Fibroblast of the conjunctiva (primary cell): Measurements from ENCODE around the gene INO80D.
"Not testable (repeated sequence)": the region's sequence is repeated elsewhere in the genome, so short reads cannot be mapped to it uniquely, and the experiment has no call there.

ENCODE experiments used
- DNase-seq: peaks from one replicate; pipeline ENCODE4 v3.0.0-alpha.2; 2010; ENCODE audit warnings: low read depth

INO80D gene, protein sequence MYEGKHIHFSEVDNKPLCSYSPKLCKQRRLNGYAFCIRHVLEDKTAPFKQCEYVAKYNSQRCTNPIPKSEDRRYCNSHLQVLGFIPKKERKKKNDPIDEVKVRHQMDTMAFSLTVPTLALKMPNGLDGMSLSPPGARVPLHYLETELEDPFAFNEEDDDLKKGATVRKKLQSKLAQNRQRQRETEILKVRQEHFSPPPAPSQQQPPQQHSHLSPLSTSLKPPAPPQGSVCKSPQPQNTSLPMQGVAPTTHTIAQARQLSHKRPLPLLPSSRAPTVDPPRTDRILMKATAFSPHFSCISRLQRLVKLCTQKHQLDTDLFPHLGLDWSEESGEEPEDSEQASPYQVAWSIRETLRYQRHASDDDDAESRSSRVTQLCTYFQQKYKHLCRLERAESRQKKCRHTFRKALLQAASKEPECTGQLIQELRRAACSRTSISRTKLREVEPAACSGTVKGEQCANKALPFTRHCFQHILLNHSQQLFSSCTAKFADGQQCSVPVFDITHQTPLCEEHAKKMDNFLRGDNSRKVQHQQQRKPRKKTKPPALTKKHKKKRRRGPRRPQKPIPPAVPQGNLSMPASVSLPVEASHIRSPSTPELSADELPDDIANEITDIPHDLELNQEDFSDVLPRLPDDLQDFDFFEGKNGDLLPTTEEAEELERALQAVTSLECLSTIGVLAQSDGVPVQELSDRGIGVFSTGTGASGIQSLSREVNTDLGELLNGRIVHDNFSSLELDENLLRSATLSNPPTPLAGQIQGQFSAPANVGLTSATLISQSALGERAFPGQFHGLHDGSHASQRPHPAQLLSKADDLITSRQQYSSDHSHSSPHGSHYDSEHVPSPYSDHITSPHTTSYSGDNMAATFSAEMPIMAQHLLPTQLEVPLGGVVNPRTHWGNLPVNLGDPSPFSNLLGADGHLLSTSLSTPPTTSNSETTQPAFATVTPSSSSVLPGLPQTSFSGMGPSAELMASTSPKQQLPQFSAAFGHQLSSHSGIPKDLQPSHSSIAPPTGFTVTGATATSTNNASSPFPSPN

DNA sequence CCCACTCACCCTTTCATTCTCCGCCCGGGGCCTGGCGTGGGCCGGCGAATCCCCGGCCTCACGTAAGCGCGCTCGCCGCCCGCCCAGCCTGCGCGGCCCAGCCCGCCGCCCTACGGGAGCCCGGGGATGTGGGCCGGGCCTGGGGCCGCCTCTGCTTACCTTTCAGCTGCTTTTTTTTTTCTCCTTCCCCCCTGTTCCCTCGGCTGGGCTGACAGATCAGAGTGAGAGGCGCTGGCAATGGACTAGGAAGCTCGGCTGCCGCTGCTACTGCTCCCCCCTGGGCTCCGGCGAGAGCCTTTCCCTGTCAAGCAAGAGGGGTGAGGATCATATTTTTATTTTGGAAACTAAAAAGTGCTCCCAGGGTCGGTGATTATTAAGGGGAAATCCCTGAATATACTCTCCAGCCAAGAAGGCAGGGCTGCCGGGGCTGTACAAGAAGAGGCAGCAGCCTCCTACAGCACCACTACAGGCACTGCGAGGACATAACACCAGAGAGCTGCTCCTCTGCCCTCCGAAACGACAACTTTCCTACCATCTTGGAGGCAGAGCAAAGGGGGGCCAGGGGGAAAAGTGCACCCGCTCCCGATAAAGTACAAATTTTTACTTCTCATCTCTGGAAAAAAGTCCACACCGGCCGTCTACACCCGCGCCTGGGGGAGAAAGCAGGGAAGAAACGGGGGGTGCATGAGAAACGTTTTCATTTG is at the start of gene INO80D:
Gene INO80D (minus strand): TSS at position 433 of the 704 bp plus-strand sequence. CDS start 23,158 bp downstream, outside the sequence.
- DNase-seq: peak; percentile 85

DNA sequence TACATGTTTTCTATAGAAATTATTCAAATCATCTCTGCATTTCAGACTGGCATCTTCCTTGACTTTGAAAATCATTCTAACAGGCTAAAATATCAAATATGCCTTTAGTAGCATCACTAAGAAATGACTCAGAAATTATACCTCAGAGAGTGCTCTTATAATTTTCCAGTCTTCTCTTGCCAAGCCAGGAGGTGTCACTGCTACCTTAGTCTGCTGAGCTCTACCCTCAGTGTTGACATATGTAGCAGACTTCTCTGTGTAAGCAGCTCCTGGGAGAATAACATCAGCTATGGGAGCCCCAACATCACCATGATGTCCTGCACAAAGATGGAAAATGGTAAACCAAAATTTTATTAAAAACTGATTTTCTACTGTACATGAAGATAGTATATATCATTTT is 41.7 kb upstream of the INO80D start:
- DNase-seq: no peak

DNA sequence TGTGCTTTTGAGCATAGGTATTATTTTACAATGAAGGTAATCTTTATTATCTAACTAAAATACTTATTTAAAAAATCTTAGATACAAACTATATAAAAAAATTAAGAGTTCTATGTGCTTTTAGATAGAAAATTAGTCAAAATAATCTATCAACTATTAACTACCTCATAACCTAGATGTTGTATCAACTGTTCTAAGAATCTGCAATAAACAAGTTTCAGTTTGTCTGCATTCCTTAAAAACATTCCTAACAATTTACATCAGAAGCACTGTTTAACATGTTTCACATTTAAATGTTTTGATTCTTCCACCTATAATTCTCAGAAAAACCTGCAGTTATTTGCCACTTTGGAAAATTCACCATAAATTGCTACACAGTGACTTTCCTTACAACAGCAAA is 39.9 kb upstream of the INO80D start:
- no peak for DNase-seq

DNA sequence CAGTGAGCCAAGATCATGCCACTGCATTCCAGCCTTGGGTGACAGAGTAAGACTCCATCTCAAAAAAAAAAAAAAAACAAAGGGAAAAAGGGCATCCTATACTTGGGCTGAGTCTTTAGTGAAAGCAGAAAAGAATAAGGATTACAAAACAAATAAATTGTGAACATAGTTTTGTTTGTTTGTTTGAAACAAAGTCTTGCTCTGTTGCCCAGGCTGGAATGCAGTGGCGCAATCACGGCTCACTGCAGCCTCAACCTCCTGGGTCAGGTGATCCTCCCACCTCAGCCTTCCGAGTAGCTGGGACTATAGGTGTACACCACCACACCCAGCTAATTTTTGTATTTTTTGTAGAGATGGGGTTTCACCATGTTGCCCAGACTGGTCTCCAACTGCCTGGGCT is 36.6 kb upstream of the INO80D start:
- DNase-seq: not testable (repeated sequence)

DNA sequence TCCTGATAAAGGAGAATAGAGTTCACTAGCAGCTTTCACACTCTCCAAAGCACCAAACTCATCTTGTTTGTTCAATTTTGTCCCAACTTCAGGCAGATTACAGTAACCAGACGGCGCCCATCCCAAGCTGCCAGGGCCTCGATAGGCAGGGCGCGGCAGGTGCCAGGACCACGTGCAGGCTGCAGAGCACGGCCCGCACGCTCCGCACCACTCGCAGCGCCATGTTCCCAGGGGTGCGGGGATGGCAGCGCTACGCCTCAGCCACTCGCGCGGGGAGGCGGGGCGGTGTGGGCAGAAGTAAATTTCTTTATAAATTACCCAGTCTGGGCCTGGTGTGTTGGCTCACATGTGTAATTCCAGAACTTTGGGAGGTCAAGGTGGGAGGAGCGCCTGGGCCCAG is 30.3 kb upstream of the INO80D start:
- DNase-seq: no peak

DNA sequence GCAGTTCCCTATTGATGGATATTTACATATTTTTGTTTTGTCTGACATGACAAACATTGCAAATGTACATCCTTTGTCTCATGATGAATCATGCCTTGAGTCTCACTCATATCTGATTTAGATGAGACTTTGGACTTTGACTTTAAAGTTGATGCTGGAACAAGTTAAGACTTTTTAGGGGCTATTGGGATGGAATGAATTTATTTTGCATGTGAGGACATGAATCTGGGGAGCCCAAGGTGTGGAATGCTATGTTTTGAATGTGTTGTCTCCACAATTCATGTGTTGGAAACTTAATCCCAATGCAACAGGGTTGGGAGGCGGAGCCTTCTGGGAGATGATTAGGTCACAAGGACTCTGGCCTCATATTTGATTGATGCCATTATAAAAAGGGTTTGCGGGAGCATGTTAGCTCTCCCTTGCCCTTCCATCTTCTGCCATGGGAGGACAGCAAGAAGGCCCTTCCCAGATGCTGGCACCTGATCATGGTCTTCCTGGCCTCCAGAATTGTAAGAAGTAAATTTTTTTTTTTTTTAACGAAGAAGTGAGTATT is 29.1 kb upstream of the INO80D start:
- DNase-seq: no peak

DNA sequence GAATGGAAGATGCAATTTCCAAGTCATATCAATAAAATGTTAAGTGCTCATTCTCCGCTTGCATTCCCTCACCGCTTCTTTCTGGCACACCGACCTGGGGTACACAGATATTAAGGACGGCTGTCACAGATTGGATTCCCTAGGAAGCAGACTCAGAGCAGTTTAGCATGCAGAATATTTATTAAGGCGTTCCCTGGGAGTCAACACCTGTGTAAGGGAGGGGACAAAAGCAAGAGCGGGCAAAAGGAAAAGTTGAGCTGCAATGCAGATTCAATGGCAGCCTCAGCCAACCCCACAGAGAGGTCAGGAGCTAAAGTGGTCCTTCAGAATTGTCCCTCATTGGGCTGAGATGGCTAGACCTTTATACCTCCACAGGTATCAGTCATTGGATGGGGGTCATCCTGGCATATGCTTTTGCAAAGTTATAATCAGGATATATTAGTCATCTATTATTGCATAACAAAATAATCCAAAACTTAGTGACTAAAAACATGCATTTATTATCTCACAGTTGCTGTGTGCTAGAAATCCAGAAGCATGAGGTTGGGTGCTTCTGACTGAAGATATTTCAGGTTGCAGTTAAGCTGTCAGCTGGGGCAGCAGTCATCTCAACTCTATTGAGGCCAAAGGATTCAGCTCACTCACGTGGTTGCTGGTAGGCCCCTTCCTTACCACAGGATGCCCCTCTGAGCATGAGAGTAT is 27.0 kb upstream of the INO80D start:
- DNase-seq: no peak

DNA sequence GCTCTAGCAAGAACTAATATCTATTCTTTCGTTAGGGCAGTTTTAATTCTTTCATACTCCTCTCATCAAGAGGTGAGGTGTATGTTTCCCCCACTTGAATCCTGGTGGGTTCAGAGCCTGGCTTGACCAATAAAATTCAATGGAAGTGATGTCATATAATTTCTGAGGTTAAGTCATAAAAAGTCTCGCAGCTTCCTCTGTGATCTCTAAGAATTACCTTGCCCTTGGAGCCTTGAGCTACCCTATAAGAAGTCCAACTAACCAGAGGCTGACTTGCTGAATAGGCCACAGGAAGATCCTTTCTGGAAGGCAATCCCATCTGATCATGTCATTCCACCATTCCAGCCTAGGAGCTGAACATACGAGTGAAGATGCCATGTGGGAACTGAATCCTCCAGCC is 26.1 kb upstream of the INO80D start:
- no peak for DNase-seq

DNA sequence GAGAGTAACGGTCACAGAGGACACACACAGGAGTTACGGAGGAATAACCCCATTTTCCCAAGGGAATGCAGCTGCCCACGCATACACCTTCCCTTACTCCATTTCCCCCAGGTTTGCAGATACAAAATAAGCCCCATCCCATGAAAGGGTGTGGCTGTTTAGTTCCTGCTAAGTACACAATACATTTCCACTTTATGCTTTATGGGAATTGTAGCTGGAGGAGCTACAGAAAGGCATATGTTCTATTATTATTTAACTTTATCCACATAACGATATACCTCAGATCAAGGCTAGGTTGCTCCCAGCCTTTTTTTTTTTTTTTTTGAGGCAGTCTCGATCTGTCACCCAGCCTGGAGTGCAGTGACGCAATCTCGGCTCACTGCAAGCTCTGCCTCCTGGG is 22.7 kb upstream of the INO80D start:
- no peak for DNase-seq

DNA sequence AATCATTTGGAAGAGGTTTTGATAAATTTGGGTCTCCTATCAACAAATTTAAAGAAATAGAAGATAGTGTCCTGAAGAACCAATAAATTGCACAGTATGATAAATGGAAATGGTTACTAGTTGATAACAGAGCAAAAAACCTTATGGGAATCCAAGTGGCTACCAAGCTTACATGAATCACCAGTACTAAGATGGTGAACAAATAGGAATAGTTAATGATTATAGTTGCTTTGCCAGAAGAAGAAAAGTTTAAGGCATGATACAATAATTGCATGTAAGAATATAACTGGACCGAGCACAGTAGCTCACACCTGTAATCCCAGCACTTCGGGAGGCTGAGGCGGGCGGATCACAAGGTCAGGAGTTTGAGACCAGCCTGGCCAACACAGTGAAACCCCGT is 19.6 kb upstream of the INO80D start:
- DNase-seq: no peak

DNA sequence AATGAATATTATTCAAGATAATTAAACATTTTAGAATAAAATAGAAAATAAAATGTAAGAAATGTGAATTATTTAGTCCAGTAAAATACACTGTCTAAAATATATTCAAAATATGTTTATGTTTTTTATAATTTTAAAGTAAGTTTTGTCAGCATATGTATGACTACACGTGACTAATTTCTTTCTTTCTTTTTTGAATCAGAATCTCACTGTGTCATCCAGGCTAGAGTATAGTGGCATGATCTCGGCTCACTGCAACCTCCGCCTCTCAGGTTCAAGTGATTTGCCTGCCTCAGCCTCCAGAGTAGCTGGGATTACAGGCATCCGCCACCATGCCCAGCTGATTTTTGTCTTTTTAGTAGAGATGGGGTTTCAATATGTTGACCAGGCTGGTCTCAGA is 19.1 kb upstream of the INO80D start:
- DNase-seq: no peak

DNA sequence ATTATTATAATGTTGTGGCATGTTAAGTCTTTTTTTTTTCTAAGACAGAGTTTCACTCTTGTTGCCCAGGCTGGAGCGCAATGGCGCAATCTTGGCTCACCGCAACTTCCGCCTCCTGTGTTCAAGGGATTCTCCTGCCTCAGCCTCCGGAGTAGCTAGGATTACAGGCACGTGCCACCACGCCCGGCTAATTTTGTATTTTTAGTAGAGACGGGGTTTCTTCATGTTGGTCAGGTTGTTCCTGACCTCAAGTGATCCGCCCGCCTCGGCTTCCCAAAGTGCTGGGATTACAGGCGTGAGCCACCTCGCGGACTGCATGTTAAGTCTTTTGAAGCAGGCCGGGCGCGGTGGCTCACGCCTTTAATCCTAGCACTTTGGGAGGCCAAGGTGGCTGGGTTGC is 12.9 kb upstream of the INO80D start:
- DNase-seq: not testable (repeated sequence)

DNA sequence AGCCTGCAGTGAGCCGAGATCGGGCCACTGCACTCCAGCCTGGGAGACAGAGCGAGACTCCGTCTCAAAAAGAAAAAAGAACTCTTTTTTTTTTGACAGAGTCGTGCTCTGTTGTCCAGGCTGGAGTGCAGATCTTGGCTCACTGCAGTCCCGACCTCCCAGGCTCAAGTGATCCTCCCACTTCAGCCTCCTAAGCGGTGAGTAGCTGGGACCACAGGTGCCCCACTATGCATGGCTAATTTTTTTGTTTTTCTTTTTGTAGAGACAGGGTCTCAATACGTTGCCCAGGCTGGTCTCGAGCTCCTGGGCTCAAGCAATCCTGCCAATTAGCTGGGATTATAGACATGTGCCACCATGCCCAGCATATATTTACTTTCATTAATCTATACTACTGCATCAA is 12.5 kb upstream of the INO80D start:
- DNase-seq: no peak

DNA sequence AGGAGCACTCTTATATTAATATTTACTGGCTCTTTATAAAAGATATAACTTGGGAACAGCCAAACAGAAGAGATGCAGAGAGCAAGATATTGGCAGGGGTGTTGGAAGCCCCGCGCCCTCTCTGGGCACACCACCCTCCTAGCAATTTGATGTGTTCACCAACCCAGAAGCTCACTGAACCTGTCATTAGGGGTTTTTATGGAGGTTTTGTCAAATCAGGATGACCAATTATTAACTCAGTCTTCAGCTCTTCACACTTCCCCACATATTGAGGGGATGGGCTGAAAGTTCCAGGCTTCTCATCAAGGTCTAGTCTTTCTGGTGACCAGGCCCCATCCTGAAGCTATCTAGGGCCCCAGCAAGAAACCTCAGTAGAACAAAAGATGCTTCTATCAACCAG is 10.9 kb upstream of the INO80D start:
- DNase-seq: no peak

DNA sequence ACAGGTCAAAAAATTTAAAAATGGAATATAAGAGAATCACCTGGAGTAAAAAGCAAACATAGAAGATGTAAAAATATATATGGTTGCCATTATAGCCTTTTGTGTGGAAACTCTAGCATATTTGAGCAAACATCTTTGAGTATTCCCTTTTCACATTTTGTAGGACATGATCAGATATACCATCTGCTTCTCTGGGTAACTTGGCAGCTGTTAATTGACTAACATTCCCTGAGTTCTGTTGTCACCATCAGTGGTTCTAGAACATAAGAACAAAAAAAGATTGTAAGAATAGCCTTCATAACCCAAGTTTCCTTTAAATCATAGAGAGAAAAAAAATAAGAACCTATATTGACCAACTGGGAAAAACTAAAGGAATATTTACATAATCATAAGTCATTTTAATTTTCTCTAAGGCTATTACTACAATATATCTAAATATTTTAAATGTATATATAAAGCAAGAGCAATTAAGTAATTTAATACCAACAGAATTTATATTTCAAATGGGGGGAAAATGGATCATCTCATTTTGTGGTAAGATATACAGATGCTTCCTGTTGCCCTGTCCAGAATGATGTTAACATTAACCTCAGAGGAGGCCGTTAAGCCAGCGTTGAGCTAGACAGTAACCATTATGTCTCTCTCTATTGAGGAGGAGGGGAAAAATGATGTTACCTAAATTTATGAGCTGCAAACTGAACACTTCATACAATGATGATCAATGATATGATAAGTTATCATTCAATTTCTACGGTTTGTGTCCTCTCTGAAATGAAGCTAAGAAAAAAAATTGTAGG is 9.8 kb upstream of the INO80D start:
- no peak for DNase-seq

DNA sequence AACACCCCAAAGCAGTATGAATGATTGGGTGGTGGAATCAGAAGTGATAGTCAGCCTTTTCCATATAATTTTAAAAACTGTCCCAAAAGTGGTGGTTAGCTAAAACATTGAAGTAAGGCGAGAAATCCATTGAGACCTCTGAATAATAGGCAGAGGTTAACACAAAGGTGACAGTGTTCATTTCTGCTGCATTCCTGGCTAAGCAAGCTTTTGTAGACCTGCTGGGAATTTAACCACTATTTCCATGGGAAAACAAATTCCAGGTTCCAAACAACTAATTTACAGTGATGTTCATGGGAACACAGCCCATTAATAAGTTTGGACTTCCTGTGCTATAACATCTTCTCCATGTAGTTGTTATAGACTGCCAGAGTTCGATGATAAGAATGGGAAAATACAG is 6.3 kb upstream of the INO80D start:
- no peak for DNase-seq

DNA sequence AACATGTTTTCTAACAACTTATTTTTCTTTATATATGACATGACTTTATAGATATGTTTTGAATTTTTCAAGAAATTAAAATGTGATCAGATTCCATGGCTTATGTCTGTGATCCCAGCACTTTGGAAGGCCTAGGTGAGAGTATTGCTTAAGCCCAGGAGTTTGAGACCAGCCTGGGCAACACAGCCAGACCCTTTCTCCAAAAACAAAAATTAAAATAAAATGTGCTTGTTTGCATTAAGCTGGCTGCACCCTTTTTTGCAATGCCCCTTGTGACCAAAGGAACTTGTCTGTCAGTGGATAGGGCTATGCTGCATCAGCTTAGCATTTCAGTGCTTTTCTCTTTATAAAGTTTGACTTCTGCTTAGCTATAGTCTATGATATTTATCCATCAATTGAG is 2.3 kb upstream of the INO80D start:
- no peak for DNase-seq

DNA sequence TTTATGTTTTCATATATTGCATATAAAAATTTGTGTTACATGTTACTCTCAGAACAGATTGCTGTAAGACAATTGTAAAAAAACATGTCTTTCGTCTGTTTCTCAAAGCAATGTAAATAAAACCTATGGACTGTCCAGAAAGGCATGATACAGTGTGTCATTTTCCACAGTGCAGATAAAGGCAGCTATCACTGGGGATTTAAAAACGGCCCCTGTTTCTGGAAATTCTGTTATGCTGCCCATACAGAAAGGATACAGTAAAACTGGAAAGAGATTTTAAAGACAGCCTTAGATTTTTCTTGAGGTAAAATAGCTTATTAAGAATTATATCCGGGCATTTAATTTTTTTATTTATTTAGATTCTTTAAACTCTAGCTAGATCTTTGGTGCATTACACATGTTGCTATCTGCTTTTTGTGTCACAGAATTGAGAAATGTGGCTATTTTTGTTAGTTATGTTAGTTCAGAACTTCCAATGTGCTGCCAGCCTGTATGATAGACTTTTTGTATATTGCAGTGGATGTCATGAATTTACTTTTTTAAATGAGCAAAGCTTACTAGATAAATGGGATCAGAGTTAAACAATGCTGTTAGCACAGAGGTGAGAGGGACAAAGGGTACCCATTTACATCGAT is 859 bp upstream of the INO80D start:
- DNase-seq: no peak

DNA sequence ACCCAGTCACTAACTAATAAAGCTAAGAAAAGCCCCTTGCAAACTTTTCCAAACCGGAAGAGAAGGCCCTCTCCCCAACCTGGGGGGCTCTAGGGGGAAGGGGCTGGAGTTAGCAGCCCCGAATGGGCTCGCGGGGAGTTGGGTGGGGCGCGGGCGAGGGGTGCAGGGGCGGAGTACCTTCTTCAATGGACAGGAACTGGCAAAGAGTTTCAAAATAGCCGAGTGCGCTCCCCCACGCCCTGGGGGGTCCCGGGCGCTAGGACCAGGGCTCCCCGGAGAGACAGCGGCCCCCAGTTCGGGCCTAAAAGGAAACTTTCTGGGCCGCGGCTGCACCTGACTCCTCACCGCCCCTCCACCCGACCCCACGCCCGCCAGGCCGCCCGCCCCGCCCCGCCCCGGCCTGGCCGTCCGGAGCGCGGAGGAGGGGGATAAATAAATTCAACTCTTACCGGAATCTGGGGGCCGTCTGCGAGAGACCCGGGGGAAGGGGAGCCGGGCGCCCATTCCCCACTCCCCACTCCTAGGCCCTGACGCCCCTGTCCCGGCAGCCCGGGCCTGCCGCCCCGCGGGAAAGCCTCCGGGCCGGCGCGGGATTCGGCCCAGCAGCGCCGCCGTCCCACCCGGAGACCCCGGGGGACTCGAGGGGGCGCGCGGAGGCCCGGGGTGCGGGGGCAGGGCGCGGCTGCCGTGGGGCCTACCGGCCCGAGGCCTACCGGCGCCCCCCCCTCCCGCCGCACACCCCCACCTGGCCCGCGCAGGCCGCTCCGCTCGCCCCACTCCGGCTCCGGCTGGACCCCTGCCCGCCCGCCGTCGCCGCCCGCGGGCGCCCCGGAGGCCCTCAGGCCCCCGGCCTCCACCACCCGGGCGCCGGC is 868 bp downstream of the INO80D start:
- DNase-seq: no peak
